Muscle layer of colon (tissue), 2 donors: Measurements from ENCODE around the gene AIMP1.

Experiments
- H3K27ac ChIP-seq: one replicate; pipeline ENCODE4 v1.7.0; 2013; ENCODE audit warnings: low read depth, mild to moderate bottlenecking, low read length, moderate library complexity
- H3K27me3 ChIP-seq, 2 donors: one replicate each; pipeline ENCODE4 v1.7.0; 2013; ENCODE audit warnings: low read length in 2 of 2, mild to moderate bottlenecking in 2 of 2; ENCODE audit not compliant: insufficient read depth in 2 of 2, control insufficient read depth in 1 of 2
- H3K36me3 ChIP-seq: one replicate; pipeline ENCODE4 v1.7.0; 2013; ENCODE audit warnings: mild to moderate bottlenecking, low read length; ENCODE audit not compliant: insufficient read depth
- H3K4me1 ChIP-seq: one replicate; pipeline ENCODE4 v1.7.0; 2013; ENCODE audit warnings: mild to moderate bottlenecking, low read length; ENCODE audit not compliant: insufficient read depth
- H3K4me3 ChIP-seq, 2 donors: one replicate each; pipeline ENCODE4 v1.7.0; 2013; ENCODE audit warnings: low read length in 2 of 2, low read depth in 1 of 2, mild to moderate bottlenecking in 1 of 2, moderate library complexity in 1 of 2
- H3K9ac ChIP-seq: one replicate; pipeline ENCODE4 v1.7.0; 2013; ENCODE audit warnings: low read length
- H3K9me3 ChIP-seq: one replicate; pipeline ENCODE4 v1.7.0; 2013; ENCODE audit warnings: mild to moderate bottlenecking, low read length
- donor health status: abdominal sarcoma.
- donor health status: Adenocarcinoma of cecum.

AIMP1 gene

DNA sequence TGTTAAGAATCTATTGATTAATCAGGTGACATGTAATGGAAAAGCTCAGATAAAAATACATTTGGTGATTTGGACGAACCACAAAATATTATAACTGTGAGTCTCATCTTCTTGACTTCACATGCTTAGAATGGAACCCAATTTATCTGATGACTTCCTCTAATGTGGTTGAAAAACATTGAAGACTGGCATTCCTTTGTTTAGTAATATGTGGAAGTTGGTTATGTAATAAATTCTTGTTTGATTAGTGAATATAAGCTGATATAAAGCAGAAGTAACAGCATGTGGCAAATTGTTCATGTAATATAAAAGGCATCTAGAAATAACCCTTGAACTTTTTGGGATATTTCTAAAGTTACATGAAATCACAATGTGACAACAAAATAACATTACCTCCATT lies 42.5 kb downstream of the AIMP1 start:
- Histone ChIP-seq H3K27me3 (no peaks in the 10 kb centered on the region), H3K4me1 (no peaks in the 10 kb centered on the region), H3K9me3 (no peaks in the 10 kb centered on the region), H3K4me3 (no peak overlapping the region), H3K27ac (no peak overlapping the region), H3K9ac (no peak overlapping the region), H3K36me3 (no peaks in the 10 kb centered on the region)

GRCh38 chr4:106362086-106362825 lies 45.9 kb downstream of the AIMP1 start:
- Histone ChIP-seq H3K9me3 (no peaks in the 10 kb centered on the region), H3K36me3 (no peaks in the 10 kb centered on the region), H3K27me3 (no peaks in the 10 kb centered on the region), H3K27ac (no peak overlapping the region), H3K4me3 (no peak overlapping the region), H3K9ac (no peak overlapping the region), H3K4me1 (no peaks in the 10 kb centered on the region)

GRCh38 chr4:106364282-106364681 lies 47.9 kb downstream of the AIMP1 start:
- H3K4me3 ChIP-seq = no peak overlapping the region
- no peaks in the 10 kb centered on the region for H3K9me3 ChIP-seq
- no peaks in the 10 kb centered on the region for H3K27me3 ChIP-seq
- no peak overlapping the region for H3K9ac ChIP-seq
- H3K36me3 ChIP-seq = no peaks in the 10 kb centered on the region
- H3K27ac ChIP-seq = no peak overlapping the region
- H3K4me1 ChIP-seq = no peaks in the 10 kb centered on the region

DNA sequence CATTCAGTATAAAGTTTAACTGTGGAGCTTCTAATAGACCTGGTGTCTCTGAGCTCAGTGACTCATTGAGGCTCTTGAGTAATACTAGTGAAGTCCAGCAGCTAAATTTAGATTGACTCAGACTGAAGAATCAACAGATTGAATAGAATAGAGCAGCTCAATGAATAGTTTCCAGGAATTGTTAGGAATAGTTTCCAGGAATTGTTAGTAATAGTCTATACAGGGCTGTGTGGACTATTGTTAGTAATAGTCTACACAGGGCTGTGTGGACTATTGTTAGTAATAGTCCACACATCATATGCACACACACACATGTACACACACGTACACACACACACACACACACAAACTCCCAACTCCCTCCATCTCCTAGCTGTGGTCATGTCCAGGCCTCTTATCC lies 49.3 kb downstream of the AIMP1 start:
- Histone ChIP-seq H3K27ac (no peak overlapping the region), H3K9ac (no peak overlapping the region), H3K36me3 (no peaks in the 10 kb centered on the region), H3K4me1 (no peaks in the 10 kb centered on the region), H3K4me3 (no peak overlapping the region), H3K27me3 (no peaks in the 10 kb centered on the region), H3K9me3 (no peaks in the 10 kb centered on the region)

DNA sequence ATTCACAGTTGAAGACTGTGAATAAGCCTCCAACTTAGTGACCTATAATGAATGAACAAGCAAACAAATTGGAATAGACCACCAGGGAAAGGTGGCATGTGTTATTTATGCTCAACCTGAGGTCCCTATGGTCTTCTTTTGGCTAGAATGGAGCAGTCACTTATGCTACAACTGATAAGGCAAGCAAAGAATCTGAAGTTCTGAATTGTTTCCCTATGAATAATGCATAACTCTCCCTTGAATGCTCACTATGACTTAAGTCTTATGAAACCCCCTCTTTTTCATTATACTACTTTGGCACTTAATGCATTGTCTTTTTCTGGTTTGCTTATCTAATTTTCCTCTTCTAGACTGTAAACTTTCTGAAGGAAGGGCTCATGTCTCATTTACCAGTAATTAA lies 49.7 kb downstream of the AIMP1 start:
- Histone ChIP-seq H3K4me1 (no peaks in the 10 kb centered on the region), H3K9me3 (no peaks in the 10 kb centered on the region), H3K27me3 (no peaks in the 10 kb centered on the region), H3K4me3 (no peak overlapping the region), H3K27ac (no peak overlapping the region), H3K9ac (no peak overlapping the region), H3K36me3 (no peaks in the 10 kb centered on the region)

DNA sequence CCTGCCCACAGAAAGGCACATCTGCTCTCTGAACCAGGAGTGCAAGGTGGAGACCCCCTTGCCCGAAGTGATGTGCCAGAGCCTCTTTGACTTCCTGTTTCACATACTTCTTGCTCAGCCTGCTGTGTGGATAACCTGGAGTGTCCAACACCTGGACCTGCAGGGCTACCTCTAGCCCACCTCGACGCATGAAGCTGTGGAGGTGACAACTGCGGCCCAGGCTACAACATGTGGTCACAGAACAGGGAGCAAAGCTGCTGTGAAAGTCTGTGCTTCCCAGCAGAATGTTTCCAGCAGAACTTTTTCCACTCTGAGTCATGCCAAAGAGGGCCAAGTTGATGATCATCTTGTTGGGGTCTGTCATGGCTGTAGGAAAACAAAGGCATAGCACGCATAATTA lies 50.7 kb downstream of the AIMP1 start:
- Histone ChIP-seq H3K27ac (no peak overlapping the region), H3K9me3 (no peaks in the 10 kb centered on the region), H3K4me3 (no peak overlapping the region), H3K4me1 (no peaks in the 10 kb centered on the region), H3K27me3 (no peaks in the 10 kb centered on the region), H3K9ac (no peak overlapping the region), H3K36me3 (no peaks in the 10 kb centered on the region)

- Histone ChIP-seq H3K4me3 (no peak within 1 kb of the TSS), H3K9me3 (no peaks in the 10 kb centered on the region), H3K27me3 (no peaks in the 10 kb centered on the region), H3K27ac (no peak within 1 kb of the TSS), H3K36me3 (no peaks in the 10 kb centered on the region), H3K4me1 (no peaks in the 10 kb centered on the region), H3K9ac (no peak within 1 kb of the TSS)
Measured at GRCh38 chr4:106368678-106369077, 52.3 kb downstream of the AIMP1 start, which contains the start of gene GIMD1. GIMD1 (minus strand) TSS chr4:106368778; CDS start chr4:106367435, 1,343 bp downstream.

DNA sequence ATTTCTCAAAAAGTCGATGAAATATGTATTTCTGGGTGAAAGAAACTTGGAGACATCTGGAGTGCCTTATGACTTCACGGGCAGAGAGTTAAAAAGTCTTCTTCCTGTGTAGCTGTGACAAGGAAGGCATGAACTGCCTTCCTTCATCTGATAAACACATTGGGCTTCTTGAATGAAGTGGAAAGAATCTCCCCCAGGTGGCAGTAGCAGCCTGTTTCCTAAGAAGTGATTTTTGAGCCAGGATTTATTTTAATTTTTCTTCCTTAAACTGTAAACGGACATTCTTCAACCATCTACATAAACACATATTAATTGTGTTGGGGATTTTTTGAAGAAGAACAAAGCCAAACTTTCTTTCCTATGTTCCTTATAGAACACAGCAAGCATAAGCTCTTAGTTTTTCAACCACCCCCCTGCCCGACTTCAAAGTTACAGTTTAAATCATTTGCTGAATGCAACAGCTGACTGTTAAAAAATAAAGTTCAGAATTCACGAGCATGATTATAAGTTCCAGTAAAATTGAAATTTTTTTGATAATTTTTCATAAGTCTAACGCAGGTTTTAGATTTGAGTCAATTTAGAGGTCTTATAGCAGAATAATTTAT lies 53.2 kb downstream of the AIMP1 start:
- no peak overlapping the region for H3K27ac ChIP-seq
- H3K36me3 ChIP-seq = no peaks in the 10 kb centered on the region
- H3K27me3 ChIP-seq = no peaks in the 10 kb centered on the region
- H3K9me3 ChIP-seq = no peaks in the 10 kb centered on the region
- no peak overlapping the region for H3K9ac ChIP-seq
- H3K4me1 ChIP-seq = no peaks in the 10 kb centered on the region
- H3K4me3 ChIP-seq = no peak overlapping the region

DNA sequence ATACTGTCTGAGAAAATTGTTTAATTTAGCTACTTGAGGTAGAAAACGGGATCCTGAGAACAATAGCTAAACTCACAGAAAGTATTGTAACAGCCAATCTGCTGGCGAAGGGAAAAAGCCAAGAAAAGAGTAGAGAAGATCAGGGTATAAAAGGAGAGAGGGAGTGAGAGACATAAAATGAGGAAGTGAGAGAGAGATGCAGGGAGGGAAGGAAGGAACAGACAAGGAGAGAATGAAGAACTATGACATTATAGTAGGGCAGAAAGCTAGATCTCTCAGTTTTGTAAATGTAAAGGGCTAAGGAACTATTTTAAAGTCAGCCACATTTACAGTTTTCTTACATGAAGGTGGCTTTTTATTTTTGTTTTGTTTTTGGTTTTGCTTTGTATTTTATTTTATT lies 53.9 kb downstream of the AIMP1 start:
- H3K27me3 ChIP-seq = no peaks in the 10 kb centered on the region
- H3K36me3 ChIP-seq = no peaks in the 10 kb centered on the region
- no peaks in the 10 kb centered on the region for H3K9me3 ChIP-seq
- H3K4me1 ChIP-seq = no peaks in the 10 kb centered on the region
- no peak overlapping the region for H3K27ac ChIP-seq
- H3K4me3 ChIP-seq = no peak overlapping the region
- no peak overlapping the region for H3K9ac ChIP-seq

DNA sequence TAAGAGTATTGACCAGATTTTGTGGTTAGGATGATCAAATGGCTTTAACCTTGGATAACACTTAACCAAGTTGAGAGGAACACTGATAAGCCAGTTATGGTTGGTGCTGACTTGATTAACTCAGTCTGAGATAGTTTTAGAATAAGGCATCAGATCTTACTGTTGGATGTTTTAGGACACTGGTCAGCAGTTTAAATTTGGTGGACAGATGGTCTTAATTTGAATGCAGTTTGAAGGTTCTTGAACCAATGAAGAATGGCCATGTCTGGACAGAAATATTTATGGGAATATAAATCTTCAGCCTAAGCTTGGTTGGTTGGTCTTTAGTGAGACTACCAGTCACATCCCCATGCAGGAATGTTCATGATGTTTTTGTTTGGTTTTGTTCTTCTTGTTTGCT lies 54.8 kb downstream of the AIMP1 start:
- no peak overlapping the region for H3K9ac ChIP-seq
- H3K4me1 ChIP-seq = no peaks in the 10 kb centered on the region
- no peaks in the 10 kb centered on the region for H3K27me3 ChIP-seq
- no peak overlapping the region for H3K27ac ChIP-seq
- H3K4me3 ChIP-seq = no peak overlapping the region
- H3K36me3 ChIP-seq = no peaks in the 10 kb centered on the region
- H3K9me3 ChIP-seq = no peaks in the 10 kb centered on the region

- Histone ChIP-seq H3K4me1 (no peaks in the 10 kb centered on the region), H3K36me3 (no peaks in the 10 kb centered on the region), H3K27ac (no peak overlapping the region), H3K9me3 (no peaks in the 10 kb centered on the region), H3K27me3 (no peaks in the 10 kb centered on the region), H3K4me3 (no peak overlapping the region), H3K9ac (no peak overlapping the region)
Measured at GRCh38 chr4:106373026-106373425, 56.7 kb downstream of the AIMP1 start.

- Histone ChIP-seq H3K27ac (no peak overlapping the region), H3K4me1 (no peaks in the 10 kb centered on the region), H3K36me3 (no peaks in the 10 kb centered on the region), H3K4me3 (no peak overlapping the region), H3K9me3 (no peaks in the 10 kb centered on the region), H3K9ac (no peak overlapping the region), H3K27me3 (no peaks in the 10 kb centered on the region)
Measured at GRCh38 chr4:106380179-106380578, 63.8 kb downstream of the AIMP1 start.
